Astrocyte (in vitro differentiated cells and primary cell): ENCODE results near the gene MORC1. TPM values are rescaled to one million over a fixed set of nuclear protein-coding genes. Genes with fewer than 3 reads are reported as not detected.

Source experiments
- DNase-seq: peaks from one replicate; pipeline ENCODE4 v3.0.0-alpha.2; 2010; ENCODE audit warnings: low read depth
- FAIRE-seq: peaks from 2 replicates; lab custom pipeline; 2011; peaks lifted over from hg19 to GRCh38; lab: Jason Lieb, UNC
- H2AFZ ChIP-seq: 2 replicates; pipeline ENCODE4 v1.6.0; 2012; ENCODE audit warnings: low read depth, low read length, inconsistent platforms
- H3K27ac ChIP-seq: 2 replicates; pipeline ENCODE4 v1.5.1; 2011; ENCODE audit warnings: low read depth, low read length, inconsistent platforms
- H3K27me3 ChIP-seq: 2 replicates; pipeline ENCODE4 v1.6.0; 2011; ENCODE audit warnings: low read length, inconsistent platforms; ENCODE audit not compliant: insufficient read depth
- H3K36me3 ChIP-seq: 2 replicates; pipeline ENCODE4 v1.5.1; 2011; ENCODE audit warnings: low read length, inconsistent platforms; ENCODE audit not compliant: insufficient read depth
- H3K4me1 ChIP-seq: 2 replicates; pipeline ENCODE4 v1.5.1; 2011; ENCODE audit warnings: low read length, inconsistent platforms; ENCODE audit not compliant: insufficient read depth
- H3K4me2 ChIP-seq: 2 replicates; pipeline ENCODE4 v1.6.0; 2012; ENCODE audit warnings: low read length, inconsistent platforms
- H3K4me3 ChIP-seq: 2 replicates; pipeline ENCODE4 v1.5.1; 2011; ENCODE audit warnings: low read depth, mild to moderate bottlenecking, low read length, inconsistent platforms; ENCODE audit not compliant: insufficient read depth
- H3K79me2 ChIP-seq: 2 replicates; pipeline ENCODE4 v1.6.0; 2012; ENCODE audit warnings: mild to moderate bottlenecking, low read length, inconsistent platforms; ENCODE audit not compliant: insufficient read depth
- H3K9ac ChIP-seq: 2 replicates; pipeline ENCODE4 v1.6.0; 2012; ENCODE audit warnings: mild to moderate bottlenecking, low read length, inconsistent platforms
- H3K9me3 ChIP-seq: 2 replicates; pipeline ENCODE4 v1.5.1; 2012; ENCODE audit warnings: low read depth, mild to moderate bottlenecking, low read length, inconsistent platforms; ENCODE audit not compliant: insufficient read depth
- H4K20me1 ChIP-seq: 2 replicates; pipeline ENCODE4 v1.6.0; 2012; ENCODE audit warnings: low read length, inconsistent platforms; ENCODE audit not compliant: insufficient read depth
- H3K27ac Mint-ChIP-seq: one replicate; pipeline ENCODE4 v1.8.0; 2021; ENCODE audit warnings: mild to moderate bottlenecking, mixed read lengths; ENCODE audit not compliant: unreplicated experiment
- H3K27me3 Mint-ChIP-seq: one replicate; pipeline ENCODE4 v1.8.0; 2021; ENCODE audit warnings: low read depth, mixed read lengths; ENCODE audit not compliant: unreplicated experiment
- H3K36me3 Mint-ChIP-seq: one replicate; pipeline ENCODE4 v1.8.0; 2021; ENCODE audit warnings: low read depth, mixed read lengths; ENCODE audit not compliant: unreplicated experiment
- H3K4me1 Mint-ChIP-seq: one replicate; pipeline ENCODE4 v1.8.0; 2021; ENCODE audit warnings: low read depth, mixed read lengths; ENCODE audit not compliant: unreplicated experiment
- H3K4me3 Mint-ChIP-seq: one replicate; pipeline ENCODE4 v1.8.0; 2021; ENCODE audit warnings: mild to moderate bottlenecking, moderate library complexity, mixed read lengths; ENCODE audit not compliant: unreplicated experiment
- H3K9me3 Mint-ChIP-seq: one replicate; pipeline ENCODE4 v1.8.0; 2021; ENCODE audit warnings: mild to moderate bottlenecking, mixed read lengths; ENCODE audit not compliant: unreplicated experiment
- EZH2 ChIP-seq: IDR thresholded peaks from 2 replicates; pipeline ENCODE4 v1.6.1; 2012; ENCODE audit warnings: mild to moderate bottlenecking, low read length, inconsistent platforms; ENCODE audit not compliant: insufficient read depth
- total RNA-seq: library from RNA; stranded (reverse); gene quantifications from 2 replicates; pipeline ENCODE4 v1.2.1, GENCODE V29; 2021
- TF ChIP-seq, protein P1 (sequence below): IDR thresholded peaks from 2 replicates; pipeline ENCODE4 v1.5.1; 2011; ENCODE audit warnings: low read depth, mild to moderate bottlenecking, inconsistent platforms, low read length, moderate library complexity; ENCODE audit not compliant: insufficient read depth

Gene MORC1
- total RNA-seq, 1 donor from 2014 or later, result not detected

DNA sequence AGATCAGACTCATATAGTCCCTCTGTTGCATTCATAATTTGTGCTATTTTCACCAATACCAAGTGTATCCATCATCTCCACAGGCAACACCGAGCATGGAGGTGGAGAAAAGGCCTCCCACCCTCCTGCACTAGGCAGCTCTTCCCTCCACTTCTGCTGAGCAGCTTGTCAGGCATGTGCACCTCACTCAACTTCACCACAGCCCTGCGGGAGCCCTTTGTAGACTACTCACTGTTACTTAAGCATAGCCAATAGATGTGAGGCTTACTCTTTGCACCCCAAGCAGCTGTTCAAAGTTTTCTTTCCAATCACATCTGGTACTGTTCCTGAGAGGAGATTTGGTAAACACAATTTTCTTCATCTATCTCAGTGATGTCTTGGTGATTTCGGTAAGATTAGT is 147.4 kb downstream of the MORC1 start:
- Histone ChIP-seq H3K27ac (no peak overlapping the region), H3K4me3 (no peak overlapping the region), H3K4me2 (no peak overlapping the region), H3K9ac (no peak overlapping the region), H4K20me1 (no peaks in the 10 kb centered on the region), H3K9me3 (no peaks in the 10 kb centered on the region), H3K36me3 (no peaks in the 10 kb centered on the region), H2AFZ (no peak overlapping the region), H3K27me3 (no peaks in the 10 kb centered on the region), H3K79me2 (no peaks in the 10 kb centered on the region), H3K4me1 (no peaks in the 10 kb centered on the region)
- no peaks in the 10 kb centered on the region for H3K27me3 Mint-ChIP-seq
- H3K27ac Mint-ChIP-seq, result no peak overlapping the region
- DNase-seq, result peak; percentile 27
- H3K36me3 Mint-ChIP-seq, result no peaks in the 10 kb centered on the region
- TF ChIP-seq, protein P1, sequence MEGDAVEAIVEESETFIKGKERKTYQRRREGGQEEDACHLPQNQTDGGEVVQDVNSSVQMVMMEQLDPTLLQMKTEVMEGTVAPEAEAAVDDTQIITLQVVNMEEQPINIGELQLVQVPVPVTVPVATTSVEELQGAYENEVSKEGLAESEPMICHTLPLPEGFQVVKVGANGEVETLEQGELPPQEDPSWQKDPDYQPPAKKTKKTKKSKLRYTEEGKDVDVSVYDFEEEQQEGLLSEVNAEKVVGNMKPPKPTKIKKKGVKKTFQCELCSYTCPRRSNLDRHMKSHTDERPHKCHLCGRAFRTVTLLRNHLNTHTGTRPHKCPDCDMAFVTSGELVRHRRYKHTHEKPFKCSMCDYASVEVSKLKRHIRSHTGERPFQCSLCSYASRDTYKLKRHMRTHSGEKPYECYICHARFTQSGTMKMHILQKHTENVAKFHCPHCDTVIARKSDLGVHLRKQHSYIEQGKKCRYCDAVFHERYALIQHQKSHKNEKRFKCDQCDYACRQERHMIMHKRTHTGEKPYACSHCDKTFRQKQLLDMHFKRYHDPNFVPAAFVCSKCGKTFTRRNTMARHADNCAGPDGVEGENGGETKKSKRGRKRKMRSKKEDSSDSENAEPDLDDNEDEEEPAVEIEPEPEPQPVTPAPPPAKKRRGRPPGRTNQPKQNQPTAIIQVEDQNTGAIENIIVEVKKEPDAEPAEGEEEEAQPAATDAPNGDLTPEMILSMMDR, result no peak
- no peaks in the 10 kb centered on the region for H3K4me1 Mint-ChIP-seq
- no peak for FAIRE-seq
- no peak overlapping the region for H3K4me3 Mint-ChIP-seq
- H3K9me3 Mint-ChIP-seq, result no peaks in the 10 kb centered on the region

DNA sequence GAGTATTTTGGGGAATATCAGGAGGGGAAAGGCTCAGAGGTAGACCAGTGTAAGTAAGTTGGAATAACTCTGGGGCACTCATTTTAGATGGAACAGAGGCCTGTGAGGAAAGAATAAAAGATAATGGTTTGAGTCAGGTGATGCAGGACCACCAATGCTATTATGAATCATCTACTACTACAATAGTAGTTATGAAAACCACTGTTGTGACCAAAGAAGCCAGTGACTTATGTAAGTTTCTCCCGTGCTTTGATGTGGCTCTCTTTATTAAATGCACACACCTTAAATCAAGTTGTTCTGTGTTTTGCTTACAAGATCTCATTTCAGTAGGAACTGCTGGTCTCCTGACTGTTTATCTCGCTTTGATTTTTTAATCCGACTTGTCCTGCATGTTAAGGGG is 151.2 kb downstream of the MORC1 start:
- Mint-ChIP-seq H3K36me3 (no peaks in the 10 kb centered on the region), H3K27ac (no peak overlapping the region), H3K27me3 (no peaks in the 10 kb centered on the region), H3K4me3 (no peak overlapping the region), H3K4me1 (no peaks in the 10 kb centered on the region), H3K9me3 (no peaks in the 10 kb centered on the region)
- TF ChIP-seq EZH2, result no peak
- TF ChIP-seq, protein P1, result no peak
- no peak overlapping the region for H3K4me3 ChIP-seq
- no peaks in the 10 kb centered on the region for H3K9me3 ChIP-seq
- no peaks in the 10 kb centered on the region for H3K27me3 ChIP-seq
- H4K20me1 ChIP-seq, result no peaks in the 10 kb centered on the region
- DNase-seq (no peak), FAIRE-seq (no peak)
- H3K27ac ChIP-seq, result no peak overlapping the region
- H3K4me1 ChIP-seq, result no peaks in the 10 kb centered on the region
- no peaks in the 10 kb centered on the region for H3K79me2 ChIP-seq
- no peaks in the 10 kb centered on the region for H3K36me3 ChIP-seq
- H3K9ac ChIP-seq, result no peak overlapping the region
- no peak overlapping the region for H3K4me2 ChIP-seq
- no peak overlapping the region for H2AFZ ChIP-seq

DNA sequence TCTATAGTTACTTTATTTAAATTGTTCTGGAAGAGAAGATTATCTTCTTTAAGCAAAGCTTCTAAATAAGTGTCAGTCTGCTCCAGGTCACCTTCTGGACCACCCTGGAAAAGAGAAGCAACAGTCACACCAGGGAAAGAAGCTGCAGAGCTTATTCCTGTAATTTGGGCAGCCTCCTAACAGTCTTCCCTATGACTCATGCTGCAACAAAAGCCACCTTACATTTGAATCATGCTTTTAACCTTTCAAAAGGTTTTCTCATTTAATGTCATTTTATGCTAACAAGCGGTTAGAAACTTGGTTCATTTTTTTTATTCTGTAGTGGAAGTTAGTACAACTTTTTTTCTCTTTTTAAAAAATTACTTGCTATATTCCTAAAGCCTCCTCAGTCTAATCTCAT is 158.9 kb downstream of the MORC1 start:
- H3K27me3 Mint-ChIP-seq, result no peaks in the 10 kb centered on the region
- H3K27me3 ChIP-seq, result no peaks in the 10 kb centered on the region
- H3K4me3 ChIP-seq, result no peak overlapping the region
- H3K9me3 Mint-ChIP-seq, result no peaks in the 10 kb centered on the region
- no peaks in the 10 kb centered on the region for H4K20me1 ChIP-seq
- FAIRE-seq (no peak), DNase-seq (peak; percentile 48)
- H2AFZ ChIP-seq, result no peak overlapping the region
- H3K9ac ChIP-seq, result no peak overlapping the region
- no peaks in the 10 kb centered on the region for H3K36me3 Mint-ChIP-seq
- no peaks in the 10 kb centered on the region for H3K36me3 ChIP-seq
- no peak overlapping the region for H3K4me3 Mint-ChIP-seq
- H3K79me2 ChIP-seq, result no peaks in the 10 kb centered on the region
- TF ChIP-seq, protein P1, result no peak
- no peak for TF ChIP-seq EZH2
- no peaks in the 10 kb centered on the region for H3K4me1 ChIP-seq
- peaks cover 3% of the 10 kb centered on the region for H3K4me1 Mint-ChIP-seq
- no peak overlapping the region for H3K27ac Mint-ChIP-seq
- H3K4me2 ChIP-seq, result no peak overlapping the region
- no peak overlapping the region for H3K27ac ChIP-seq
- H3K9me3 ChIP-seq, result no peaks in the 10 kb centered on the region
